Measurements from ENCODE around the gene CCSER2. TPM values are rescaled to one million over a fixed set of nuclear protein-coding genes. Genes with fewer than 3 reads are reported as not detected.

CCSER2 gene
- polyA plus RNA-seq, 2 of the 4 experiments (the other 2 are of a cell fraction) = 9.2 to 28.2 TPM

GRCh38 chr10:84547616-84548015 lies 219.2 kb downstream of the CCSER2 start:
- Histone ChIP-seq H3K4me2 (no peak overlapping the region), H3K4me3 (no peak overlapping the region), H3K4me1 (peaks cover 6% of the 10 kb centered on the region; the same call in 2 of the 3 replicates), H3K27ac (no peak overlapping the region), H3K9me3 (no peaks in the 10 kb centered on the region)
- TF ChIP-seq CHD4 (IDR thresholded peaks at IDR 0.05; ENCODE audit: borderline replicate concordance) = no peak
- ChIA-PET CTCF (interaction anchor here (3.8 kb wide), 1 partner anchor 10 kb away, joined by 15 read pairs; no protein-coding TSS in a partner anchor), POLR2A (no interaction called here)
- FAIRE-seq (no peak), DNase-seq (ENCODE audit: low read depth in 1 of 2, low spot score in 1 of 2) (no peak), ATAC-seq (no peak)
- WGBS (ENCODE audit: missing lambda C conversion rate) = 87% methylated on average over 3 of the region's 3 CpGs

GRCh38 chr10:84548869-84549268 lies 220.5 kb downstream of the CCSER2 start:
- no peaks in the 10 kb centered on the region for H3K9me3 ChIP-seq
- 8% methylated on average over 5 of the region's 5 CpGs for WGBS (ENCODE audit: missing lambda C conversion rate)
- H3K4me2 ChIP-seq = no peak overlapping the region
- TF ChIP-seq EHF (CRISPR knock-in tag; IDR thresholded peaks at IDR 0.05) (no peak), JUN (IDR thresholded peaks at IDR 0.05) (no peak), POLR2A (IDR thresholded peaks at IDR 0.05; ENCODE audit: low read length) (no peak), BHLHE40 (IDR thresholded peaks at IDR 0.05; ENCODE audit: low read depth, low read length) (no peak)
- DNase-seq (ENCODE audit: low read depth in 1 of 2, low spot score in 1 of 2) (no peak), ATAC-seq (peak in 1 of 2 experiments; percentile 73; a peak in 3 of 6 replicates), FAIRE-seq (no peak)
- CTCF ChIA-PET = interaction anchor here (1.5 to 5.6 kb wide), 3 partner anchors 8 to 11 kb away, joined by 7 to 35 read pairs (median 15); no protein-coding TSS in a partner anchor
- H3K4me1 ChIP-seq = peaks cover 6% of the 10 kb centered on the region; the same call in 2 of the 3 replicates
- POLR2A ChIA-PET = no interaction called here
- H3K27ac ChIP-seq = no peak overlapping the region
- H3K4me3 ChIP-seq = no peak overlapping the region

GRCh38 chr10:84549368-84550165 lies 221.2 kb downstream of the CCSER2 start:
- H3K4me2 ChIP-seq = no peak overlapping the region
- TF ChIP-seq ZNF302 (CRISPR knock-in tag; IDR thresholded peaks at IDR 0.05) (no peak), ZC3H11A (IDR thresholded peaks at IDR 0.05) (no peak), BHLHE40 (IDR thresholded peaks at IDR 0.05; ENCODE audit: low read depth, low read length) (no peak), PHF8 (IDR thresholded peaks at IDR 0.05; ENCODE audit: borderline replicate concordance, low read depth) (no peak), HOXB13 (CRISPR knock-in tag; IDR thresholded peaks at IDR 0.05; ENCODE audit: low read depth) (no peak), BCL3 (IDR thresholded peaks at IDR 0.05) (no peak), KDM5A (IDR thresholded peaks at IDR 0.05) (no peak), USF2 (IDR thresholded peaks at IDR 0.05) (no peak)
- POLR2A ChIA-PET = no interaction called here
- CTCF ChIA-PET = interaction anchor here (0.6 to 5.6 kb wide), 4 partner anchors 8 to 211 kb away, joined by 3 to 35 read pairs (median 11); no protein-coding TSS in a partner anchor
- 23% methylated on average over 11 of the region's 11 CpGs for WGBS (ENCODE audit: missing lambda C conversion rate)
- no peak overlapping the region for H3K4me3 ChIP-seq
- H3K4me1 ChIP-seq = peaks cover under 1% of the 10 kb centered on the region; the same call in 2 of the 3 replicates
- no peaks in the 10 kb centered on the region for H3K9me3 ChIP-seq
- no peak overlapping the region for H3K27ac ChIP-seq
- ATAC-seq (no peak), FAIRE-seq (no peak), DNase-seq (ENCODE audit: low read depth in 1 of 2, low spot score in 1 of 2) (no peak)

- Histone ChIP-seq H3K4me3 (no peak overlapping the region), H3K27ac (no peak overlapping the region), H3K4me2 (no peak overlapping the region), H3K4me1 (no peaks in the 10 kb centered on the region), H3K9me3 (no peaks in the 10 kb centered on the region)
- TF ChIP-seq HEYL (CRISPR knock-in tag; IDR thresholded peaks at IDR 0.05) (no peak), MAFK (IDR thresholded peaks at IDR 0.05; ENCODE audit: partially characterized antibody) (peak; percentile 85)
- POLR2A ChIA-PET = no interaction called here
- DNase-seq (ENCODE audit: low read depth in 1 of 2, low spot score in 1 of 2) = no peak
- CTCF ChIA-PET = interaction anchor here (0.7 to 5.6 kb wide), 4 partner anchors 10 to 62 kb away, joined by 3 to 35 read pairs (median 9); no protein-coding TSS in a partner anchor
- 76% methylated on average over 5 of the region's 5 CpGs for whole genome bisulfite sequencing (ENCODE audit: missing lambda C conversion rate)
- FAIRE-seq = no peak
- no peak for ATAC-seq
Measured at GRCh38 chr10:84550756-84551436, 222.5 kb downstream of the CCSER2 start.

All from A549 (cell line).